ENCODE results near the gene MSRB1. TPM values are rescaled to one million over a fixed set of nuclear protein-coding genes. Genes with fewer than 3 reads are reported as not detected.

The MSRB1 gene
- total and polyA plus RNA-seq, 2 of the 8 experiments (the other 6 are each of a cell fraction or from before 2014, with no cell fraction given): 28.2 to 51.4 TPM

DNA sequence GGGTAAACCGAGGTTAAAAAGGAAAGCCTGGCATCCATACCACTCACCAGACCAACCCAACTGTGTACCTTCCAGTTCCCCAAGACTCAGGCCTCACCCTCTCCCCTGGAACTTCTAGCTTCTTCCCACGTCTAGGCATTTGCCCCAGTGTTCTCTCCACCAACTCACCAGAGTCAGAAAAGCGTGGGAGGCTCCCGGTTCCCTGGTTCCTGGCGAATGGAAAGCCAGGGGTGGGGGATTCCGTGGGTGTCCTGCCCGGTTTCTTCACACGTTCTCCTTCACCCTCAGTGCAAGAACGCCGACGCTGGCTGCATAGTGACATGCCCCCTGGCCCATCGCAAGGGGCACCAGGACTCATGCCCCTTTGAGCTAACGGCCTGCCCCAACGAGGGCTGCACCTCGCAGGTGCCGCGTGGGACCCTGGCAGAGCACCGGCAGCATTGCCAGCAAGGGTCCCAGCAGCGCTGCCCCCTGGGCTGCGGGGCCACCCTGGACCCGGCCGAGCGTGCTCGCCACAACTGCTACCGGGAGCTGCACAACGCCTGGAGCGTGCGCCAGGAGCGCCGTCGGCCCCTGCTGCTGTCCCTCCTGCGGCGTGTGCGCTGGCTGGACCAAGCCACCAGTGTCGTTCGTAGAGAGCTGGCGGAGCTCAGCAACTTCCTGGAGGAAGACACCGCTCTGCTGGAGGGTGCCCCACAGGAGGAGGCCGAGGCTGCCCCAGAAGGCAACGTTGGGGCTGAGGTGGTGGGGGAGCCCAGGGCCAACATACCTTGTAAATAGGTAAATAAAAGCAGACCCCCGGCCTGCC lies 25.4 kb upstream of the MSRB1 start (continued):
- TF ChIP-seq, protein P1, sequence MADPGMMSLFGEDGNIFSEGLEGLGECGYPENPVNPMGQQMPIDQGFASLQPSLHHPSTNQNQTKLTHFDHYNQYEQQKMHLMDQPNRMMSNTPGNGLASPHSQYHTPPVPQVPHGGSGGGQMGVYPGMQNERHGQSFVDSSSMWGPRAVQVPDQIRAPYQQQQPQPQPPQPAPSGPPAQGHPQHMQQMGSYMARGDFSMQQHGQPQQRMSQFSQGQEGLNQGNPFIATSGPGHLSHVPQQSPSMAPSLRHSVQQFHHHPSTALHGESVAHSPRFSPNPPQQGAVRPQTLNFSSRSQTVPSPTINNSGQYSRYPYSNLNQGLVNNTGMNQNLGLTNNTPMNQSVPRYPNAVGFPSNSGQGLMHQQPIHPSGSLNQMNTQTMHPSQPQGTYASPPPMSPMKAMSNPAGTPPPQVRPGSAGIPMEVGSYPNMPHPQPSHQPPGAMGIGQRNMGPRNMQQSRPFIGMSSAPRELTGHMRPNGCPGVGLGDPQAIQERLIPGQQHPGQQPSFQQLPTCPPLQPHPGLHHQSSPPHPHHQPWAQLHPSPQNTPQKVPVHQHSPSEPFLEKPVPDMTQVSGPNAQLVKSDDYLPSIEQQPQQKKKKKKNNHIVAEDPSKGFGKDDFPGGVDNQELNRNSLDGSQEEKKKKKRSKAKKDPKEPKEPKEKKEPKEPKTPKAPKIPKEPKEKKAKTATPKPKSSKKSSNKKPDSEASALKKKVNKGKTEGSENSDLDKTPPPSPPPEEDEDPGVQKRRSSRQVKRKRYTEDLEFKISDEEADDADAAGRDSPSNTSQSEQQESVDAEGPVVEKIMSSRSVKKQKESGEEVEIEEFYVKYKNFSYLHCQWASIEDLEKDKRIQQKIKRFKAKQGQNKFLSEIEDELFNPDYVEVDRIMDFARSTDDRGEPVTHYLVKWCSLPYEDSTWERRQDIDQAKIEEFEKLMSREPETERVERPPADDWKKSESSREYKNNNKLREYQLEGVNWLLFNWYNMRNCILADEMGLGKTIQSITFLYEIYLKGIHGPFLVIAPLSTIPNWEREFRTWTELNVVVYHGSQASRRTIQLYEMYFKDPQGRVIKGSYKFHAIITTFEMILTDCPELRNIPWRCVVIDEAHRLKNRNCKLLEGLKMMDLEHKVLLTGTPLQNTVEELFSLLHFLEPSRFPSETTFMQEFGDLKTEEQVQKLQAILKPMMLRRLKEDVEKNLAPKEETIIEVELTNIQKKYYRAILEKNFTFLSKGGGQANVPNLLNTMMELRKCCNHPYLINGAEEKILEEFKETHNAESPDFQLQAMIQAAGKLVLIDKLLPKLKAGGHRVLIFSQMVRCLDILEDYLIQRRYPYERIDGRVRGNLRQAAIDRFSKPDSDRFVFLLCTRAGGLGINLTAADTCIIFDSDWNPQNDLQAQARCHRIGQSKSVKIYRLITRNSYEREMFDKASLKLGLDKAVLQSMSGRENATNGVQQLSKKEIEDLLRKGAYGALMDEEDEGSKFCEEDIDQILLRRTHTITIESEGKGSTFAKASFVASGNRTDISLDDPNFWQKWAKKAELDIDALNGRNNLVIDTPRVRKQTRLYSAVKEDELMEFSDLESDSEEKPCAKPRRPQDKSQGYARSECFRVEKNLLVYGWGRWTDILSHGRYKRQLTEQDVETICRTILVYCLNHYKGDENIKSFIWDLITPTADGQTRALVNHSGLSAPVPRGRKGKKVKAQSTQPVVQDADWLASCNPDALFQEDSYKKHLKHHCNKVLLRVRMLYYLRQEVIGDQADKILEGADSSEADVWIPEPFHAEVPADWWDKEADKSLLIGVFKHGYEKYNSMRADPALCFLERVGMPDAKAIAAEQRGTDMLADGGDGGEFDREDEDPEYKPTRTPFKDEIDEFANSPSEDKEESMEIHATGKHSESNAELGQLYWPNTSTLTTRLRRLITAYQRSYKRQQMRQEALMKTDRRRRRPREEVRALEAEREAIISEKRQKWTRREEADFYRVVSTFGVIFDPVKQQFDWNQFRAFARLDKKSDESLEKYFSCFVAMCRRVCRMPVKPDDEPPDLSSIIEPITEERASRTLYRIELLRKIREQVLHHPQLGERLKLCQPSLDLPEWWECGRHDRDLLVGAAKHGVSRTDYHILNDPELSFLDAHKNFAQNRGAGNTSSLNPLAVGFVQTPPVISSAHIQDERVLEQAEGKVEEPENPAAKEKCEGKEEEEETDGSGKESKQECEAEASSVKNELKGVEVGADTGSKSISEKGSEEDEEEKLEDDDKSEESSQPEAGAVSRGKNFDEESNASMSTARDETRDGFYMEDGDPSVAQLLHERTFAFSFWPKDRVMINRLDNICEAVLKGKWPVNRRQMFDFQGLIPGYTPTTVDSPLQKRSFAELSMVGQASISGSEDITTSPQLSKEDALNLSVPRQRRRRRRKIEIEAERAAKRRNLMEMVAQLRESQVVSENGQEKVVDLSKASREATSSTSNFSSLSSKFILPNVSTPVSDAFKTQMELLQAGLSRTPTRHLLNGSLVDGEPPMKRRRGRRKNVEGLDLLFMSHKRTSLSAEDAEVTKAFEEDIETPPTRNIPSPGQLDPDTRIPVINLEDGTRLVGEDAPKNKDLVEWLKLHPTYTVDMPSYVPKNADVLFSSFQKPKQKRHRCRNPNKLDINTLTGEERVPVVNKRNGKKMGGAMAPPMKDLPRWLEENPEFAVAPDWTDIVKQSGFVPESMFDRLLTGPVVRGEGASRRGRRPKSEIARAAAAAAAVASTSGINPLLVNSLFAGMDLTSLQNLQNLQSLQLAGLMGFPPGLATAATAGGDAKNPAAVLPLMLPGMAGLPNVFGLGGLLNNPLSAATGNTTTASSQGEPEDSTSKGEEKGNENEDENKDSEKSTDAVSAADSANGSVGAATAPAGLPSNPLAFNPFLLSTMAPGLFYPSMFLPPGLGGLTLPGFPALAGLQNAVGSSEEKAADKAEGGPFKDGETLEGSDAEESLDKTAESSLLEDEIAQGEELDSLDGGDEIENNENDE (IDR thresholded peaks at IDR 0.05; ENCODE audit: insufficient replicate concordance, low read length): no peak
- TF ChIP-seq TEAD4 (IDR thresholded peaks at IDR 0.05; ENCODE audit: low read depth, low read length): no peak
- no peak for TF ChIP-seq RNF2 (IDR thresholded peaks at IDR 0.05; ENCODE audit: borderline replicate concordance, low read depth, low read length, missing control alignments, poor library complexity, severe bottlenecking)
- no peak for TF ChIP-seq SUZ12 (IDR thresholded peaks at IDR 0.05; ENCODE audit: low read length)
- TF ChIP-seq POU5F1 (IDR thresholded peaks at IDR 0.05; ENCODE audit: low read depth, low read length): no peak
- no peak for TF ChIP-seq KDM4A (IDR thresholded peaks at IDR 0.05; ENCODE audit: low read depth, low read length, severe bottlenecking)
- no peak for TF ChIP-seq CBX5 (IDR thresholded peaks at IDR 0.05; ENCODE audit: low read depth, low read length)
- no peak for TF ChIP-seq RXRA (IDR thresholded peaks at IDR 0.05; ENCODE audit: insufficient read depth, low read depth, low read length)
- TF ChIP-seq CHD2 (IDR thresholded peaks at IDR 0.05; ENCODE audit: low read length): no peak

All from H1 (cell line).